Measurements from ENCODE around the gene PSMG2.
"Not testable (repeated sequence)": the region's sequence is repeated elsewhere in the genome, so short reads cannot be mapped to it uniquely, and the experiment has no call there.

The PSMG2 gene

GRCh38 chr18:12721495-12722275 lies 18.8 kb downstream of the PSMG2 start:
- no peak for DNase-seq (ENCODE audit: low spot score)

GRCh38 chr18:12722731-12723130 lies 19.9 kb downstream of the PSMG2 start:
- no peak for DNase-seq (ENCODE audit: low spot score)

GRCh38 chr18:12726331-12726730 lies 23.5 kb downstream of the PSMG2 start:
- no peak for DNase-seq (ENCODE audit: low spot score)

- DNase-seq (ENCODE audit: low spot score): peak; percentile 69
These were observed 24.1 kb downstream of the PSMG2 start for GRCh38 chr18:12726774-12727550.

- DNase-seq (ENCODE audit: low spot score): no peak
These were observed 34.5 kb downstream of the PSMG2 start for GRCh38 chr18:12737243-12737902.

GRCh38 chr18:12741351-12741750 lies 38.5 kb downstream of the PSMG2 start:
- DNase-seq (ENCODE audit: low spot score): no peak

- no peak for DNase-seq (ENCODE audit: low spot score)
These were observed 39.6 kb downstream of the PSMG2 start for GRCh38 chr18:12742453-12742852.

- DNase-seq (ENCODE audit: low spot score): peak; percentile 36
These were observed 41.3 kb downstream of the PSMG2 start for GRCh38 chr18:12744103-12744502.

GRCh38 chr18:12745095-12745795 lies 42.4 kb downstream of the PSMG2 start:
- no peak for DNase-seq (ENCODE audit: low spot score)

- no peak for DNase-seq (ENCODE audit: low spot score)
These were observed 44.9 kb downstream of the PSMG2 start for GRCh38 chr18:12747530-12748315.

GRCh38 chr18:12748671-12749070 lies 45.8 kb downstream of the PSMG2 start:
- no peak for DNase-seq (ENCODE audit: low spot score)

GRCh38 chr18:12749121-12749520 lies 46.3 kb downstream of the PSMG2 start:
- no peak for DNase-seq (ENCODE audit: low spot score)

- no peak for DNase-seq (ENCODE audit: low spot score)
These were observed 47.4 kb downstream of the PSMG2 start for GRCh38 chr18:12750076-12750714.

- DNase-seq (ENCODE audit: low spot score): no peak
These were observed 48.1 kb downstream of the PSMG2 start for GRCh38 chr18:12750715-12751502.

GRCh38 chr18:12751503-12751884 lies 48.7 kb downstream of the PSMG2 start:
- DNase-seq (ENCODE audit: low spot score): no peak

GRCh38 chr18:12751891-12752290 lies 49.0 kb downstream of the PSMG2 start:
- no peak for DNase-seq (ENCODE audit: low spot score)

GRCh38 chr18:12754511-12754910 lies 51.7 kb downstream of the PSMG2 start:
- DNase-seq (ENCODE audit: low spot score): no peak

GRCh38 chr18:12755606-12756005 lies 52.8 kb downstream of the PSMG2 start:
- not testable (repeated sequence) for DNase-seq (ENCODE audit: low spot score)

GRCh38 chr18:12756619-12757239 lies 53.9 kb downstream of the PSMG2 start:
- not testable (repeated sequence) for DNase-seq (ENCODE audit: low spot score)
